HTERT RPE-1 (cell line): ENCODE measurements around the gene AEBP1.

Source experiments
- in situ Hi-C: fragments of 300-500 bp; cut with MboI; formaldehyde crosslinking; loops from 4 replicates; pipeline ENCODE4 v1.14.3; 2020; ENCODE audit warnings: low sequenced_read_pairs

Gene AEBP1

DNA sequence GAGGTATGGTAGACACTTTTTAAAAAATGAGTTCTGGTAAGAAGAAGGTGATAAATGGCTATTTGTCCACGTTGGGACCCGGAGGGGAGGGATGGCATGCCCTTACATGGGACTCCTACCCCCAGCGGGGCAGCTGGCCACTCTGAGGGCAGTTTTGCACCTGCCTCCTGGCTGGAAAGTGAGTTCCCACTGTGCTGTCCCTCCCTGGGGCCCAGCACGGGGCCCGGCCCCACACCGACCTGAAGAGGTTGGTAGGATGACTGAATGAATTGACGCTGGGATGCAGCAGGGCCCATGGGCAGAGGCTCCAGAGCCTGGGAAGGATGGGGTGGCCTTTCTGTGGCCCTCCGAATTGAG, 601 bp upstream of the AEBP1 start:
- in situ Hi-C loops: no loop called here

GRCh38 chr7:44104860-44105771, 971 bp downstream of the AEBP1 start:
- in situ Hi-C loops: no loop called here

DNA sequence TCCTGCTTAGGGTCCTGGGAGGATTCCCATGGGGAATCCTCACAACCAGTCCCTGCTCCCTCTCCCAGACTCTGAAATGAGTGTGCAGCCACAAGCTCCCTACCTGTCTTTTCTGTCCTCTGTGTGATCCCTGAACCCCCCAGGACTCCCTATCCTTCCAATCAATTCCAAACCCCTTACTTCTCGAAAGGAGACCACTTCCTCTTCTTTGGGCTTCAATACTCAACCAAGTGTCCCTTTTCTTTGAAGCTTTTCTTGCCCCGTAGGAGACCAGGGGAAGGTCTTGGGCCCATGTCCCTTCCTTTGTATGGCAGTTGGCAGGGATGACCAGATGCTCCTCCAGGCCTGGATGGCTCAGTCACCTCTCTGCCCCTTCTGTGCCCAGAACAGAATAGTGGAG, 1.7 kb downstream of the AEBP1 start:
- in situ Hi-C loops: no loop called here

GRCh38 chr7:44106311-44107065, 2.3 kb downstream of the AEBP1 start:
- in situ Hi-C loops: no loop called here

DNA sequence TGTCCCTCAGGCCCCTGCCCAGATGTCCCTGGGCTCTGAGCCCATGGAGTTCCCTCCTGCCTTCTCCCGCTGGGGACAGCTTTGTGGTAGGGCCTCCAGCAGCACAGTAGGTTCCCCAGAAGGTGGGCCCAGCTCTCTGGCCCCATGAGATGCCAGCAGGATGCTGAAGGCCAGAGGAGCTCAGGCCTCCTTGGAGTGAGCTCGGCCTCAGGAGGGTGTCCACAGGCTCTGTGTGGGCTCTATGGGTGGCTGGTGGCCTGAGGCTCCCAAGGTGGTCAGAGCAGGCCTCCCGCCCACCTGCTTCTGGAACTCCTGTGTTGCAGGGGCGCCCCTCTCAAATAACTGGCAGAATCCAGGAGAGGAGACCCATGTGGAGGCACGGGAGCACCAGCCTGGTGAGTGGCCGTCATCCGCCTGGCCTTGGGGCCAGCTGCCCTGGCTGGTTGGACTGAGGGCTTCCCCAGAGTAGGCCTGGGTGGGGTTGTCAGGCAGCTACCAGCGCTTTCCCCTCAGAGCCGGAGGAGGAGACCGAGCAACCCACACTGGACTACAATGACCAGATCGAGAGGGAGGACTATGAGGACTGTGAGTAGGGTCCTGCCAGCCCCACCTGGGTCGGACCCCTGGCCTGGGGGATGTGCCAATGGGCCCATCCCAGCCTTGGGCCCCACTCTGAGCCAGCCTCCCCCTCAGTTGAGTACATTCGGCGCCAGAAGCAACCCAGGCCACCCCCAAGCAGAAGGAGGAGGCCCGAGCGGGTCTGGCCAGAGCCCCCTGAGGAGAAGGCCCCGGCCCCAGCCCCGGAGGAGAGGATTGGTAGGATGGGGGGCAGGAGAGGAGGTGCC, 3.2 kb downstream of the AEBP1 start:
- in situ Hi-C loops: no loop called here

DNA sequence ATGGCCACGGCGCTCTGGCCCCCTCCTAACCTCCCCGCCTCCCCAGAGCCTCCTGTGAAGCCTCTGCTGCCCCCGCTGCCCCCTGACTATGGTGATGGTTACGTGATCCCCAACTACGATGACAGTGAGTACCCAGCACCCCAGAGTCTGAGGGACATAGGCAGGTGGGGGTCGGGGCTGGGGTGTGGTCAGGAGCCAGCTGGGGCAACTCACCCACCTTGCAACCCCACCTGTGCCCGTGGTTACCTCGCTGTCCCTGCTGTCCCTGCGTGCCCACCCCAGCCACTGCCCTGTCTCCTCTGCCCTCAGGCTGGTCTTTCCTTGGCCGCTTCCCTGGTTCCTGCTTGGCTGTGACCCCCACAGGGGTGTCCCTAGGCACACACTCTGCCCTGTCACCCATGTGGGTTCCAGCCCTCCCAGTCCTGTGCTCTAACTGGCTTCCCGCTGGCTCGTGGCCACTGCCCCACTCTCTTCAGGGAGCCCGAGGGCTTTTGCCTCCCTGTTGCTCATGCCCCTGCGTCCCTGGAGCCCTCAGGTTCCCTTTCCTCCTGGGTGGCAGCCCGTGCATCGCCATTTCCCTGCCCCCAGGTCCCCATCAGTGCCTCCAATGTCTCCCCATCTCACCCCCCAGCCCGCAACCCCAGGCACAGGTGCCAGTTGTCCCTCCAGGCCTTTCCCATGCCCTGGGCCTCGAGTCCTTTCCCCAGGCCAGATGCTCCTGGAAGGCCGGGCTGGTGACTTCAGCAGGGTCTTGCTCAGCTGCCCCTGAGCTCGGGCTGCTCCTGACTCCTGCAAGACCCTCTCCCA, 4.0 kb downstream of the AEBP1 start:
- in situ Hi-C loops: no loop called here

DNA sequence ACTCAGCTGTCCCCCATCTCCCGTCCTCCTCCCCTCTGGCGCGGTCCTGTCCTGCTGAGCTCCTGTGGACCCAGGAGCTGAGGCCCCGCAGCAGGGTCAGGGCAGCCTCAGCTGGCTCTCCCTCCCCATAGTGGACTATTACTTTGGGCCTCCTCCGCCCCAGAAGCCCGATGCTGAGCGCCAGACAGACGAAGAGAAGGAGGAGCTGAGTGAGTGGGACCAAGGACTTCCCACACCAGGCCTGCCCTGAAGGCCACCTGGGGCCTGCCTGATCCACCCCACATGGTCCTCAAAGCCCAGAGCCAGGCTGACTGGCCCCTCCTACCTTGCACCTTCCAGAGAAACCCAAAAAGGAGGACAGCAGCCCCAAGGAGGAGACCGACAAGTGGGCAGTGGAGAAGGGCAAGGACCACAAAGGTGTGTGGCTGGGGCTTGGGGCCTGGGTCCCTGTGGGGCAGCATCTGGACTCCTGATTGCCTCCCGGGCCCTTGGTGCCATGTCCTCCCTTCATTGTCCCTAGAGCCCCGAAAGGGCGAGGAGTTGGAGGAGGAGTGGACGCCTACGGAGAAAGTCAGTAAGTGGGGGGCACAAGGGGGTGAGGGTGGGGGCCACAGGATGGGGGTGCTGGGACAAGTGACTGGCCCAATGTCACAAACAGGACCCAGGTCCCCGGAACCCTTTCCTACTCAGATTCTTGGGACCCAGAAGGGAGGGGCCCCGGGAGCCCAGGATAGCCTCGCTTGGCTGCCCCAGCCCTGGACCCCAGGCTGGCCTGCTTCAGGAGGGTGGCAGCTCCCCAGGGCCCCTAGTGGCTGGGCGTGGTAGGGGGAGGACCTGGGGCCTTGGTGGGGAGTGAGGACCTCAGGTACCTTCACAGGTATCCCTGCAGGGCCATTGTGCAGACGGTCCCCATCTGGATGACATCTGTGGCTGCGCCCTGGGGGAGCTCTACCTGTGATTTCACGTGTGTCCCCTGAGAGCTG, 4.9 kb downstream of the AEBP1 start:
- in situ Hi-C loops: no loop called here

GRCh38 chr7:44109991-44110390, 5.8 kb downstream of the AEBP1 start:
- in situ Hi-C loops: no loop called here

DNA sequence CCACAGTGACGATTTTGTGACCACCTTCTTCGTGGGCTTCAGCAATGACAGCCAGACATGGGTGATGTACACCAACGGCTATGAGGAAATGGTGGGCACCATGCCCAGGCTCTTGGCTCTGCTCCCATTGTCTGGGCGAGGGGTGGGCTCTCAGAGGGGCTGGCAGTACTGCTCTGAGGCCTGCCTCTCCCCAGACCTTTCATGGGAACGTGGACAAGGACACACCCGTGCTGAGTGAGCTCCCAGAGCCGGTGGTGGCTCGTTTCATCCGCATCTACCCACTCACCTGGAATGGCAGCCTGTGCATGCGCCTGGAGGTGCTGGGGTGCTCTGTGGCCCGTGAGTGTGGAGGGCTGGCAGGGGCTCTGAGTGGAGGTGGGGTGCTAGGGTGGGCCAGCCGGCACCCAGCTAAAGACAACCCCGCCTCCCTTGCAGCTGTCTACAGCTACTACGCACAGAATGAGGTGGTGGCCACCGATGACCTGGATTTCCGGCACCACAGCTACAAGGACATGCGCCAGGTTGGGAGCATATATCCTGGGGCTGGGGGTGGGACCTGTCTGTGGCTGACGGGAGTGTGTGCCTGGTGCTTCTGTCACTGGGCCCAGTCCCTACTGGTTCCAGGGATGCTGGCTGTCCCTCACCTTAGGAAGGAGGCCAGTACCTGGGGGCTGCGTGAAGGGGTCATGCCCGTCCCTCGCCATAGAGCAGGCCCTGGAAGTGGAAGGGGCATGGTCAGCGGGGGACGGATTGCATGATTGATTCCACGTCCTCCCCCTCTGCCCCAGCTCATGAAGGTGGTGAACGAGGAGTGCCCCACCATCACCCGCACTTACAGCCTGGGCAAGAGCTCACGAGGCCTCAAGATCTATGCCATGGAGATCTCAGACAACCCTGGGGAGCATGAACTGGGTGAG, 6.8 kb downstream of the AEBP1 start:
- in situ Hi-C loops: no loop called here

- in situ Hi-C loops: no loop called here
Measured at GRCh38 chr7:44111761-44112160, 7.6 kb downstream of the AEBP1 start.

GRCh38 chr7:44112231-44112996, 8.3 kb downstream of the AEBP1 start:
- in situ Hi-C loops: no loop called here

- in situ Hi-C loops: no loop called here
Measured at GRCh38 chr7:44112997-44113763, 9.0 kb downstream of the AEBP1 start.

GRCh38 chr7:44113764-44114354, 9.7 kb downstream of the AEBP1 start:
- in situ Hi-C loops: no loop called here

DNA sequence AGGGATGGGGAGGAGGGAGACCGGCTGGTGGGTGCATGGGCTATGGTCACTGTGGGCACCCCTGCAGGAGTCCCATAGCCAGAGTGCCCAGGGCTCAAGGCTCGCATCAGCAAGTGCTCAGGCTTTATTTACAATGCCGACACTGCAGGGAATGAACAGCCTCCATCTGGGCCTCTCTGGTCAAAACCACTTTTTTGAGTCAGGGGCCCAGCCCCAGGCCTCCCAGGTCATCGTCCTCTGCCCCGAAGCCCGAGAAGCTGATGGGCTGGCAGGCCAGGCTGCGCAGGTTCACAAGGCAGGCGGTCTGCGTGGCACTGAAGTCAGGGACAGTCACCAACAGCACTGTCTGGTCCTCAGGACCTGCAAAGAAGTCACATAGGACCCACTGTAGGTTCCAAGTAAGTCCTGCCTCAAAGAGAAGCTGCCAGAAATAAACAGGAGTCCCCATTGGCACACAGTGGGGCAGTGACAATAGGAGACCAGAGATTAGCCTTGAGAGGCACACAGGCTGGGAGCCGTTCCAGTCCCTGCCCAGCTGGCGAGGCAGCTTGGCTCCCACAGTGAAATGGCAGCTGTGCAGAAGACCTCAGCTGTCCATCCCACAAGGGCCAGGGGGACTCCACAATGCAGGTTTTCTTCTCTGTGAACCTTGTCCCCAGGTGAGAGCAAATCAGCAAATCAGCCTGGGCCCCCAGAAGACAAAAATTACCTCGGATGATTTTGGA, 10.6 kb downstream of the AEBP1 start:
- in situ Hi-C loops: no loop called here

DNA sequence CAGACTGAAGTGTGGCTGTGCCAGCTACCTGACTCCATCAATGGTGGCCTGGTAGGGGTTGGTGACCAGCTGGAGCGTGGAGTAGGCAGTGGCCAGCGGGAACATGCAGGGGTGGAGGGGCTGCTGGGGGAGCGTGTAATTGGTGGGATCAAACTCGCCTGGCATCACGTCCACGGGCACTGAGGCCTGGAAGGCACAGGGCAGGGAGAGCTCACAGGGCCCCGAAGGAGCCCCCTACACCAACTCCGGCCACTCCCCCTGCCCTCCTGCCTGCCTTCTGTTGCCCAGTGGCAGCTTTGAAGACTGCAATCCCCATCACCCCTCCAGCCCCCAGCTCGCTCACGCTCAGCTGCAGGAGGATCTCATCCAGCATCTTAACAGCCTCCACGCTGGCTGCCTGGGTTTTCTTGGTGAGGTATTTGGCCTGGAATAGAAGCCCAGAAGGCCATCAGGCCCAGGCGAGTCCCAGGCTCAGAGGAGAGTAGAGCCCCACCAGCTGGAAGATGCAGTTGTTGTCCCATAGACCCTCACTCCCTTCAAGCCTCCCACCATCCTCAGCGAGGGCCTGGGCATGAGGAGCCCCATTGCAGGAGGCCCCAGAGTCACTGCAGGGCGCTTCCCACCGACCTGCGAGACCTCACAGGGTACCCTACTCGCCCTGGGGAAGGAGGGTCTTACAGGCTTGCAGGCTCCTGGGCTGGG, 12.1 kb downstream of the AEBP1 start:
- in situ Hi-C loops: no loop called here
